GM18505 (cell line): ENCODE results near the gene RUNDC3A.
A peak's percentile ranks its signal among the peaks of the same experiment; 100 is the strongest.

Source experiments
- ATAC-seq: cut with Tn5 transposase; IDR thresholded peaks from one replicate; pipeline ENCODE4 v1.9.1; 2021; ENCODE audit not compliant: unreplicated experiment
- POLR2A ChIP-seq: IDR thresholded peaks from 4 replicates; pipeline ENCODE4 v1.6.1; 2011; ENCODE audit warnings: borderline replicate concordance; ENCODE audit not compliant: insufficient read depth, insufficient read length; ENCODE audit errors: extremely low read depth

The RUNDC3A gene

DNA sequence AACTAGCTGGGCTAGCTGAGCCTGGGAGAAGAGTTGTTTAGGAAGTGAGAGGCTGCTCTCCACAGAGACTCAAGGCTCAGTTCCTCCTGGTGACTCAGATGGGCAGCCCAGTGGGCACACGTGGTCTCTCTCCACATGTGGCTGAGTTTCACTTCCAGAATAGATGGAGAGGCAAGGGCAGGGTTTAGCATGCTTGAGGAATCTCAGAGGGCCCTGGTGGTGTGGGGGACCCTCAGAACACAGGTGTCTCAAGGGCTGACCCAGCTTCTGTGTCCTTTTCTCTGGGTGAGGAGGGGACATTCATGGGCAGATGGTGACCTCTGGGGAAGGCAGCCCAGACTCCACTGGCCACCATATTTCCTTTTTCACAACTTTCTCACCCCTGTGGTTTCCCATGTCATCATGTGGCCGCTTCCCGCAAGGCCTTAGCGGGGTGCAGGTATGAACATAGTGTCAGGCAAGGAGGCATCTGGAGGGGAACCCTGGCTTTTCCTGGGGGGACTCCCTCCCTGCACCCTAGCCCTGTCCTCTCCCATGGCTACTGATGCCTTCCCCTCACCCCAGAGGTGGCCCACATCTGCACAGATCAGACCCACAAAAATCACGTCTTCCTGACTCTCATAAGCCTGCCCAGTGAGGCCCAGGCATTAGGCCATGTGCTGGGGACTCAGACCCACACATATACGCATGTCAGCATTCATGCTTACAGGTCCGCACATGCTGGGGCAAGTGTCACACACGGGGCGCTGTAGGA lies 40.0 kb downstream of the RUNDC3A start:
- peak; percentile 19 for TF ChIP-seq POLR2A
- peak; percentile 39 for ATAC-seq

DNA sequence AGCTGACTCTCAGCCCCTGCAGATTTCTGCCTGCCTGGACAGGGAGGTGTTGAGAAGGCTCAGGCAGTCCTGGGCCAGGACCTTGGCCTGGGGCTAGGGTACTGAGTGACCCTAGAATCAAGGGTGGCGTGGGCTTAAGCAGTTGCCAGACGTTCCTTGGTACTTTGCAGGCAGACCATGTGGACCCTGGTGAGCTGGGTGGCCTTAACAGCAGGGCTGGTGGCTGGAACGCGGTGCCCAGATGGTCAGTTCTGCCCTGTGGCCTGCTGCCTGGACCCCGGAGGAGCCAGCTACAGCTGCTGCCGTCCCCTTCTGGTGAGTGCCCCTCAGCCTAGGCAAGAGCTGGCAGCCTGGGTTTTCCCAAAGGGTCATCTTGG lies 40.6 kb downstream of the RUNDC3A start:
- ATAC-seq: no peak

DNA sequence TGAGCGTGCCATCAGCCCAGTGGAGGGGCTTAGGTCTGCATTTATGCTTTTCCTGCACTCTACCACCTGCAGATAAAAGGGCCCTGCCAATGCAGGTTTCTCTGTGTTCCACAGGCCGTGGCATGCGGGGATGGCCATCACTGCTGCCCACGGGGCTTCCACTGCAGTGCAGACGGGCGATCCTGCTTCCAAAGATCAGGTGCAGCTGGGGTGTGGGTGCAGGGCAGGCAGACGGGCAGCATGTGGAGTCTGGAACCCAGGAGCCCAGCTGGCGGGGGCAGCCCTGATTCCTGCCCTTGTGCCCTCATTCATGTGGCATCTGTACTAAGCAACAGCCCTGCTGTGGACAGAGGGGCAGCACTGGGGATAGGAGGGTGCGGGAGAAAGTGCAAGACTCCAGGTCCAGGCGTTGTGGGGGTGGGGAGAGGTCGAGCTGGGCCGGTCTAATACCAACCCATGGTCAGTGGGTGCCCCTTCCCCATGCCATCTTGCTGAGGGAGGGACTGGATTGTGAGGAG lies 41.2 kb downstream of the RUNDC3A start:
- no peak for ATAC-seq
- TF ChIP-seq POLR2A: no peak

More for the DNA sequence above, 40.6 kb downstream of the RUNDC3A start:
- no peak for TF ChIP-seq POLR2A

DNA sequence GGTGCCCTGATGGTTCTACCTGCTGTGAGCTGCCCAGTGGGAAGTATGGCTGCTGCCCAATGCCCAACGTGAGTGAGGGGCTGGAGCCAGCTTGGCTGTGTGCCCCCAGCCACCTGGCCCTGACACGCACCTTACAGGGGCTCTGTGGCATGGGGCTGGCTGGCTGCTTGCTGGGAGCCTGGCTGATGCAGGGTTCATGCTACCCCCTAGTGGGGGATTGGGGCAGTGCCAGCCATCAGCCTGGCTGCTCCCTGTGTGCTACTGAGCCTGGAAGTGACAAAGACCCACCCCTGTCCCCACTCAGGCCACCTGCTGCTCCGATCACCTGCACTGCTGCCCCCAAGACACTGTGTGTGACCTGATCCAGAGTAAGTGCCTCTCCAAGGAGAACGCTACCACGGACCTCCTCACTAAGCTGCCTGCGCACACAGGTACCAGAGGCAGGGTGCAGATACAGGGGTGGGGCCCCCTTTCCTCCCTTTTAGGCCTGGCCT lies 42.4 kb downstream of the RUNDC3A start:
- peak; percentile 9 for TF ChIP-seq POLR2A
- ATAC-seq: no peak

DNA sequence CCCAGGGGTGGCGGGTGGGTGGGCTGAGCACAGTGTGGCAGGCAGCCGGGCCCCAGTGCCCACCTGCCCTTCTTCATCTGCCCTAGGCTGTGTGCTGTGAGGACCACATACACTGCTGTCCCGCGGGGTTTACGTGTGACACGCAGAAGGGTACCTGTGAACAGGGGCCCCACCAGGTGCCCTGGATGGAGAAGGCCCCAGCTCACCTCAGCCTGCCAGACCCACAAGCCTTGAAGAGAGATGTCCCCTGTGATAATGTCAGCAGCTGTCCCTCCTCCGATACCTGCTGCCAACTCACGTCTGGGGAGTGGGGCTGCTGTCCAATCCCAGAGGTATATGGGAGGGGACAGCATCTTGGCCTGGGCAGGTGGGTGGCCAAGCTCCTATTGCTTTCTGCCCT lies 43.1 kb downstream of the RUNDC3A start:
- TF ChIP-seq POLR2A: no peak
- ATAC-seq: no peak

DNA sequence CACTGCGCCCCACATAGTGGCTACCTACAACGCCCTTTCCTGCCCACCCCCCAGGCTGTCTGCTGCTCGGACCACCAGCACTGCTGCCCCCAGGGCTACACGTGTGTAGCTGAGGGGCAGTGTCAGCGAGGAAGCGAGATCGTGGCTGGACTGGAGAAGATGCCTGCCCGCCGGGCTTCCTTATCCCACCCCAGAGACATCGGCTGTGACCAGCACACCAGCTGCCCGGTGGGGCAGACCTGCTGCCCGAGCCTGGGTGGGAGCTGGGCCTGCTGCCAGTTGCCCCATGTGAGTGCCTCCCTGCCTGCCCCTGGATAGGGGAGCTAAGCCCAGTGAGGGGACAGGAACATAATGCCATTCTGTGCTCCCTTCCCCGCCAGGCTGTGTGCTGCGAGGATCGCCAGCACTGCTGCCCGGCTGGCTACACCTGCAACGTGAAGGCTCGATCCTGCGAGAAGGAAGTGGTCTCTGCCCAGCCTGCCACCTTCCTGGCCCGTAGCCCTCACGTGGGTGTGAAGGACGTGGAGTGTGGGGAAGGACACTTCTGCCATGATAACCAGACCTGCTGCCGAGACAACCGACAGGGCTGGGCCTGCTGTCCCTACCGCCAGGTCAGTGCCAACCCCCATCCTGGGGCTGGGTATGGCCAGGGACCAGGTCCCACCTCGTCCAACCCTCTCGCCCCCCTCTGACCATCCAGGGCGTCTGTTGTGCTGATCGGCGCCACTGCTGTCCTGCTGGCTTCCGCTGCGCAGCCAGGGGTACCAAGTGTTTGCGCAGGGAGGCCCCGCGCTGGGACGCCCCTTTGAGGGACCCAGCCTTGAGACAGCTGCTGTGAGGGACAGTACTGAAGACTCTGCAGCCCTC lies 43.8 kb downstream of the RUNDC3A start:
- TF ChIP-seq POLR2A: no peak
- no peak for ATAC-seq

DNA sequence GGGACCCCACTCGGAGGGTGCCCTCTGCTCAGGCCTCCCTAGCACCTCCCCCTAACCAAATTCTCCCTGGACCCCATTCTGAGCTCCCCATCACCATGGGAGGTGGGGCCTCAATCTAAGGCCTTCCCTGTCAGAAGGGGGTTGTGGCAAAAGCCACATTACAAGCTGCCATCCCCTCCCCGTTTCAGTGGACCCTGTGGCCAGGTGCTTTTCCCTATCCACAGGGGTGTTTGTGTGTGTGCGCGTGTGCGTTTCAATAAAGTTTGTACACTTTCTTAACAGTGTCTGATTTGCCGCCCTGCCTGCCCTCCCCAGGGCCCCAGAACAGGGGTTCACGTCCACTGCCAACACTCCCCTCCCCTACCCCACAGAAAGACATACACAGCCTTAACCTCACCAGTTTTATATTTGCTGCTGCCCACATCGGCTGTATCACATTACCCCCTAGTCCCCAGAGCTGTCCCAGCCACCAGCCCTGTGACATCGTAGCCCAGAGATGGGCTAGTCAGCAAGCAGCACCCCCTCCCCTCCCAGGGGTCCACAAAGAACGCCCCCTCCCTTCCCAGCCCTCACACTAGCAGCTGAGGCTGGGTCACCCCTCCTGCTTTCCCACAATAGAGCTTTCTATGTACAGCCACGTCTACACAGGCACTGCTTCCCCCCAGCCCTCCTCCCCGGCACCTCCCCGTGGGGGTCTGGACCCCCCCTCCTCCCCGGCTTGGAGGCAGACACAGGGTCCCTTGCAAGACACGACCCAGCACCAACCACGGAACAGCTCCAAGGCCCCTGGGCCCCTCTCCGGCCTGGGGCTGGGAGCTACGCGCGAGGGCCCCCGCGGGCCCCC lies 44.6 kb downstream of the RUNDC3A start:
- no peak for ATAC-seq
- peak; percentile 37 for TF ChIP-seq POLR2A

DNA sequence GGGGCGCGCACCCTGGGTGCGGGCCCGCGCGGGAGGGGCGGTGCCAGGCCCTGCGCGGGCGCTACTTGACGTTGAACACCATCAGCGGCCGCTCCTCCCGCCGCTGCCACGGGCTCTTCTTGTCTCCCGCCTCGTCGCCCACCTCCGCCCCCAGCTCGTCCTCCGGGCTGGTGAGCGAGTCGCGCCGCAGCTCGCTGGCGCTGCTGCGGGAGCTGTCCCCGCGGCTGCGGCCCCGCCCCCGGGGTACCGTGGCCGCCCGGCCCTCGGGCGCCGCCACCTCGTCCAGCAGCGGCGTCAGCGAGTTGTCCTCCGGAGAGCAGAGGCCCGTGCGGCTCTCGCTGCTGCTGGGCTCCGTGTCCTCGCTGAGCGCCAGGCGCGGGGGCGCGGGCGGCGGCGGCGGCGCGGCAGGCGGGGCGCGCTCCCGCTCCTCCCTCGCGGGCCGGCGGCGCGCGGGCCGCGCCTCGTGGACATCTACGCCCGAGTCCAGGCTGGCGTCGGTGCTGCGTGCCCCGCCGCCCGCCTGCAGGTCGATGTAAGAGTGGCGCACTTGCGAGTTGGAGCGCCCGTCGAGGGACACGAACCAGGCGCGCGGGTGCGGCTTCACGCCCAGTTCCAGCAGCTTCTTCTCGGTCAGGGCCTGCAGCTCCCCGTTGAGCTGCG lies 45.4 kb downstream of the RUNDC3A start:
- TF ChIP-seq POLR2A: peak; percentile 10
- ATAC-seq: no peak

DNA sequence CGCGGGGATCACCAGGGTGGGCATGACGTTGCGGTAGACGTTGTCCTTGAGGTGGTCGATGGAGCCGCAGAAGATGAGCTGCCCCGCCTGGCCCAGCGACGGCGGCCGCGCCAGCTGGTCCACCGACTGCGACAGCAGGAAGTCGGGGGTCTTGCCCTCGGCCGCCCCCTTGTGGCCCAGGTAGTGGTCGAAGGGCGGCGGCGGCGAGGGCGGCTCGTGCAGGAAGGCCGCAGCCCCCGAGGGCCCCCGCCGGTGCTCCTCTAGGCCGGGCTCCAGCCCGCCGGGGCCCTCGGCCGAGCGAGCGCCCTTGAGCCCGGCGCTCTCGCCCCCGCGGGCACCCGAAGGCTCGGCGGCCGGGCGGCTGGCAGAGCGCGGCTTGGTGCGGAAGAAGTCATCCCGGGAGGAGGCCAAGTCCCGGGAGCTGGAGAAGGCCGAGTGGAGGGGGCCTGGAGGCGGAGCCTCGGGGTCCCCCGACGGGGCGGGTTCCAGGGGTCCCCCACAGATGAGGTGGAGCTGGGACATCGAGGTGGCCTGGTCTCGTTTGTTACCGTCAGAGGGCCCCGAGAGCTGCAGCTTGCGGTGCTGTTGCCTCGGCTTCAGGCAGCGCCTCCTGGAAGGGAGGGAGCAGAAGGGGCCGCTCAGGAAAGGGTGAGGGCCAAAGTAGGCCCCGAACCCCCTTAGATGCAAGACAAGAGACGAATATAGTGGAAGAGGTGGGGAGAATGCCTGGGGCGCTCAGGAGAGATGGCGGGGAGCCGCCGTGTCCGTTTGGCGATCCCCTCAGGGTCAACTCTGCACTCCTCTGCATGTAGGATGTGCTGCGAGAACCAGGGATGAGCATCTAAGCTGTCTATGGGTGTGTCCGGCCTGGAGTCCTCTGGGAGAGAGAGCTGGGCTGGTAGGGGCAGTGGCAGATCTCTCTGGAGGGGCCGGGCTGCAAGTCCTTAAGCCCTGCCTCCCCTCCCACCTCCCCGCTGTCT lies 46.5 kb downstream of the RUNDC3A start:
- no peak for ATAC-seq
- no peak for TF ChIP-seq POLR2A

DNA sequence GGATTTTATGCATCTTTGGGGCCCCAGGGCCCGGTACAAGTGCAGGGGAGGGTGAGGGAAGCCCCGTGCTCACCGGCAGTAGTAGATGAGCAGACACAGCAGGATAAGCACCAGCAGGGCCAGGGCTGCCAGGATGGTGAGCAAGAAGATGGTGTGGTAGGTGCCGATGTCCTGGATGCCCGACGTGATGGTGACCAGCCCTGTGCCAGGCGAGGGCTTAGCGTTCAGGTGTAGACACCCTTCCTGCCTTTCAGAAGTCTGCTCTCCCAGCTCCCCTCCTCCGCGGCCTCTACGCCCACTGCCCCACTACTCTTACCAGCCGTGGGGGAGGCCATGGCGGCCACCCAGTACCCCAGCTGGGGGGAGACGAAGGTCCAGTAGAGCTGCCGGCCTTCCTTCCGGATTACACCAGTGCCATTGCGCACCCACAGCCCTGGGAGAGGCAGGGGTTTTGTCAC lies 47.3 kb downstream of the RUNDC3A start:
- no peak for ATAC-seq
- no peak for TF ChIP-seq POLR2A

DNA sequence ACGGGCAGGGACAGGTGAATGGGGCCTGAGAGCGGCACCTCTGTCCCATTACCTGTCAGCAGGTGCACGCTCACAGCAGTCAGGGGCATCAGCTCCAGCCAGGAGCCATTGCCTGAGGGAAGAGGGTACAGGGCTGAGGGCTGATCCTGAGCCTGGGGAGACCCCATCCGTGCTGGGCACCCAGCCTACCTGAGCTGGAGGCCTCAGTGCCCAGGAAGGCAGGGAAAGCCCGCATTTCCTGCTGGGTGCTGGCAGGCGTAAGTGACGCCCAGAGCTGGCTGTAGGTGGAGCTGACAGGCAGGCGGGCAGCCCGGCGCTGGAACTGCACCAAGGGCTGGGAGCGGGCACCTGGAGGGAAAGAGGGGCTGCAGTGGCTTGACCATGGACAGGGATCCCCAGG lies 47.8 kb downstream of the RUNDC3A start:
- no peak for ATAC-seq

DNA sequence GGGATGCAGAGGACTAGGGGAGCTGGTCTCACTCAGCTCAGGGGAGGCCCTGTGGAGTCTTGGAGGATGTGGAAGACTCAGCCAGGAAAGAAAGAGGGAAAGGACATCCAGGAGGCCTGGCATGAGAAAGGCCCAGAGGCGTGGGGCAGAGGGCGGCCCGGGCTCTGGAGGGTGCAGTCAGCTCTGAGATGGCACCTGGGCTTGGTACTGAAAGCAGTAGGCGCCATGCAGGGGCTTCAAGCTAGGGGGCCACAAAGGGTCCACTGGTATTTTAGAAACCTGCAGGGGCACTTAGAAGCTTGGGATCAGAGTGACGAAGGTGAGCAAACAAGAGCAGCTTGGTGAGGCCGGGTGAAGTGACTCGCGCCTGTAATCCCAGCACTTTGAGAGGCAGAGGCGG lies 49.7 kb downstream of the RUNDC3A start:
- no peak for ATAC-seq
- TF ChIP-seq POLR2A: no peak

More for the DNA sequence above, 47.8 kb downstream of the RUNDC3A start:
- no peak for TF ChIP-seq POLR2A

DNA sequence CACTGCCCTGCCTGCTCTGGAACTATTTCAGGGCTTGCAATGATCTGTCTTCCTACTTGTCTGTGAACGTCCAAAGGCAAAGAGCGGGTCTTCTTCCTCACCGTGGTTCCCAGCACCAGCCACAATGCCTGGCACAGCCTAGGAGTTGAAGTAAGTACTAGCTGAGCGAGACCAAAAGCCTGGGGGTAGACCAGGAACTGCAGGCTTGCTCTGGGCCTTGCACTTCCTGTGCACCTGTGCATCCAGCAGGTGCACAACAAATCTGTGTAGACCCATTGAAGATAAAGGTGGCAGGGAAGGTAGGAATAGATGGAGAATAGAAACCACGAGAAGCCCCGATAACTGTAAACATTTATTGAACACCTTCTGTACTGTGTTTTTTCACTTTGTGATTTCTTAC lies 50.6 kb downstream of the RUNDC3A start:
- no peak for ATAC-seq
- TF ChIP-seq POLR2A: no peak
